Heart left ventricle (tissue), 16 donors: ENCODE results near the gene NUP62. TPM values are rescaled to one million over a fixed set of nuclear protein-coding genes. Genes with fewer than 3 reads are reported as not detected.

Experiments
- ATAC-seq, 4 donors: fragments of 200-7000 bp; cut with Tn5 transposase; one replicate each; pipeline ENCODE4 v1.9.1; 2020 to 2022; ENCODE audit warnings: moderate library complexity in 4 of 4, mild to moderate bottlenecking in 3 of 4, moderate number of reproducible peaks in 1 of 4
- DNase-seq, 5 donors: peaks; one replicate each; pipeline ENCODE4 v3.0.0-alpha.2; 2020
- H3K27ac ChIP-seq, 12 donors: fragments of 200-600 bp; sonication (generic) in 4 of 12; one replicate each; pipeline versions ENCODE4 v1.5.0 to v1.8.0; 2016 to 2022; ENCODE audit warnings: mild to moderate bottlenecking in 2 of 12
- H3K27me3 ChIP-seq, 9 donors: fragments of 200-600 bp; sonication (generic) in 2 of 9; one replicate each; pipeline versions ENCODE4 v1.5.1 to v1.8.0; 2016 to 2022; ENCODE audit warnings: mild to moderate bottlenecking in 3 of 9
- H3K36me3 ChIP-seq, 9 donors: fragments of 200-600 bp; sonication (generic) in 2 of 9; one replicate each; pipeline versions ENCODE4 v1.5.0 to v1.8.0; 2018 to 2022; ENCODE audit warnings: mild to moderate bottlenecking in 2 of 9
- H3K4me1 ChIP-seq, 12 donors: fragments of 200-600 bp; sonication (generic) in 4 of 12; one replicate each; pipeline versions ENCODE4 v1.5.0 to v1.8.0; 2016 to 2022; ENCODE audit warnings: mild to moderate bottlenecking in 3 of 12
- H3K4me3 ChIP-seq, 12 donors: fragments of 200-600 bp; sonication (generic) in 4 of 12; one replicate each; pipeline versions ENCODE4 v1.5.0 to v1.8.0; 2017 to 2022; ENCODE audit warnings: mild to moderate bottlenecking in 9 of 12, moderate library complexity in 4 of 12
- H3K9me3 ChIP-seq, 12 donors: fragments of 200-600 bp; sonication (generic) in 4 of 12; one replicate each; pipeline versions ENCODE4 v1.5.0 to v1.8.0; 2016 to 2022; ENCODE audit warnings: mild to moderate bottlenecking in 1 of 12
- CTCF ChIP-seq, 12 donors: fragments of 200-600 bp; sonication (generic) in 4 of 12; IDR thresholded peaks; one replicate each; pipeline versions ENCODE4 v1.5.0 to v1.8.0; 2018 to 2022; ENCODE audit warnings: antibody characterized with exemption in 12 of 12, mild to moderate bottlenecking in 5 of 12
- POLR2A ChIP-seq, 2 donors: fragments of 450-650 bp; IDR thresholded peaks; one replicate each; pipeline ENCODE4 v1.6.1; 2017; ENCODE audit warnings: antibody characterized with exemption in 2 of 2, mild to moderate bottlenecking in 2 of 2, moderate library complexity in 2 of 2
- WGBS, 4 donors: extraction: QIAGEN DNeasy Blood & Tissue Kit in 2 of 4; methylation state at CpG; one replicate each; pipeline versions ENCODE4 v1.1.5 to v1.1.7; 2013 to 2018; 5-methylcytosine and 5-hydroxymethylcytosine counted together
- intact Hi-C, 10 donors: fragments of 100-400 bp; cut with DNase I; formaldehyde crosslinking; loops; one replicate each; pipeline versions ENCODE4 v1.11.1 to v1.14.2; 2022
- long read RNA-seq, 3 donors: library from polyadenylated mRNA; unstranded; transcript quantifications; one replicate each; pipeline ENCODE4 v2.0.0, GENCODE V29; 2020 to 2021
- polyA plus RNA-seq, 2 donors: library from polyadenylated mRNA; stranded (reverse); fragments of 200-250 nt; gene quantifications; one replicate each; pipeline ENCODE4 v1.2.3, GENCODE V29; 2013
- total RNA-seq, 9 donors: library from RNA; depleted of rRNA in 2 of 9; stranded (reverse); fragments of >200 nt in 2 of 9; fragmentation: NEBNext Ultra II Directional in 3 of 9; extraction: Animal tissue kit (Norgen Biotek cat#: 25700) in 3 of 9; gene quantifications; one replicate each; pipeline versions ENCODE4 v1.1.0 to v1.2.4, GENCODE V29; 2016 to 2023
- donor health status: ischemic (EF 13 %, LVEDD 7.1; RV severe dilation, severe dysfunction).
- donor health status: healthy with polysubstance abuse.
- donor health status: DM: no; HTN: yes; CAD: no.
- donor health status: DM: no; HTN: no; CAD: no.
- donor health status: ischemic (EF 25% LVEDD 6.9; RV normal size, moderate dysfunction).
- donor health status: ischemic (EF 25% LVEDD 5.7; RV mildly dilated, moderate dysfunction).
- donor health status: healthy.
- donor health status: DM: yes; HTN: yes; CAD: no.
- donor health status: ischemic (EF 35%, LVEDD 5.7; RV mildly dilated, moderate dysfunction).
- donor health status: nonischemic (EF 11% LVEDD 7.7; RV severe dilation, severe dysfunction).
- donor health status: DM: yes; HTN: yes; CAD: no.
- donor health status: PGD.
- donor health status: ischemic (EF 29% LVEDD 5.4; RV normal size, mild dysfunction).
- donor health status: nonischemic (EF 23%, LVEDD 6.1; RV moderate dilation, normal function).

NUP62 gene, protein sequence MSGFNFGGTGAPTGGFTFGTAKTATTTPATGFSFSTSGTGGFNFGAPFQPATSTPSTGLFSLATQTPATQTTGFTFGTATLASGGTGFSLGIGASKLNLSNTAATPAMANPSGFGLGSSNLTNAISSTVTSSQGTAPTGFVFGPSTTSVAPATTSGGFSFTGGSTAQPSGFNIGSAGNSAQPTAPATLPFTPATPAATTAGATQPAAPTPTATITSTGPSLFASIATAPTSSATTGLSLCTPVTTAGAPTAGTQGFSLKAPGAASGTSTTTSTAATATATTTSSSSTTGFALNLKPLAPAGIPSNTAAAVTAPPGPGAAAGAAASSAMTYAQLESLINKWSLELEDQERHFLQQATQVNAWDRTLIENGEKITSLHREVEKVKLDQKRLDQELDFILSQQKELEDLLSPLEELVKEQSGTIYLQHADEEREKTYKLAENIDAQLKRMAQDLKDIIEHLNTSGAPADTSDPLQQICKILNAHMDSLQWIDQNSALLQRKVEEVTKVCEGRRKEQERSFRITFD
- total RNA-seq (10 to 100 TPM; 24.6 to 61.9 (median 33.3) TPM), polyA plus RNA-seq (10 to 100 TPM; 14.0 to 30.3 TPM)
- long read RNA-seq, donor 1, transcript NUP62-202 (2 exons, 3,479 nt), result major isoform, 15 of 52 reads
- long read RNA-seq, donor 1, transcript NUP62-201 (3 exons, 2,870 nt), result minor isoform, 5 of 52 reads
- long read RNA-seq, donor 1, partial matches to known transcripts, result 1 of 52 reads
- long read RNA-seq, donor 1, other reads (novel, unspliced or antisense), result 28 of 52 reads
- long read RNA-seq, donor 2, transcript NUP62-211 (3 exons, 2,053 nt), result minor isoform, 26 of 242 reads
- long read RNA-seq, donor 2, transcript NUP62-201 (3 exons, 2,870 nt), result minor isoform, 17 of 242 reads
- long read RNA-seq, donor 2, transcript NUP62-222 (3 exons, 587 nt), result minor isoform, 5 of 242 reads
- long read RNA-seq, donor 2, transcript NUP62-202 (2 exons, 3,479 nt), result major isoform, 101 of 242 reads
- long read RNA-seq, donor 2, partial matches to known transcripts, result 1 of 242 reads
- long read RNA-seq, donor 2, other reads (novel, unspliced or antisense), result 85 of 242 reads
- long read RNA-seq, donor 3, transcript NUP62-202 (2 exons, 3,479 nt), result major isoform, 9 of 35 reads
- long read RNA-seq, donor 3, partial matches to known transcripts, result 0 of 35 reads
- long read RNA-seq, donor 3, other reads (novel, unspliced or antisense), result 17 of 35 reads

- peaks cover 0 to 45% (median 26%) of the 10 kb centered on the region in 12 donors for H3K4me1 ChIP-seq
- H3K36me3 ChIP-seq, result peaks cover 0 to 34% (median 20%) of the 10 kb centered on the region in 9 donors
- peak; percentile 89 to 96 (median 92) for DNase-seq
- peak; percentile 60 to 76 (median 74) for ATAC-seq
- no peaks in the 10 kb centered on the region for H3K27me3 ChIP-seq
- intact Hi-C loops, result loop anchor here in 1 of 10 donors (5.0 kb wide), 1 partner anchor 52 kb away; the partner anchor contains the start of genes AKT1S1 and TBC1D17
- H3K4me3 ChIP-seq, result peak within 1 kb of the TSS; percentile 54 to 99 (median 87)
- H3K27ac ChIP-seq, result peak within 1 kb of the TSS; percentile 87 to 98 (median 94)
- H3K9me3 ChIP-seq, result no peaks in the 10 kb centered on the region
- TF ChIP-seq CTCF (IDR thresholded peaks at IDR 0.05), result no peak
- 0 to 1% (median 0%) methylated on average over 37 to 48 of the region's 48 CpGs for WGBS, 4 donors
These were observed at the start of gene NUP62, which contains the start of gene ATF5 for GRCh38 chr19:49929121-49929610. Gene NUP62 (minus strand): TSS chr19:49929504. CDS start chr19:49909807, 19,697 bp downstream. Gene ATF5 (plus strand): TSS chr19:49929205. CDS start chr19:49930851, 1,646 bp downstream.

DNA sequence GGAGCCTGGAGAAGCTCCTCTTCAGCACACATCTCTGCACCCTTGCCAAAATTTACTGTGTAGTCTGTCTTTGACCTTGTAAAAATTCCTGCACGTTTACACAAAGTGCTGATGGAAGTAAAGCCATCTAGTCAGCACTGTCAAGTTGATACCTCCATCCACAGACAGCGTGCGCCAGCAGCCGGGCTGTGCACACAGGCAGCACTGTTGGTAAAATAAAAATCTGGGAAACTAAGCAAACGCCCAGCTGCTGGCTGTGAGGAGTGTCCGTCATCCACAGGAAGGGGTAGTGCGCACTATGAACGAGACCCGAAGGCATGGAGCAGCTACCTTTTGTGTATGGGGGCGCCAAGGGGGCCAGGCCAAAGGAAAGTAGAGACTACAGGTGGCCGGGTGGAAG is 49.0 kb upstream of the NUP62 start:
- no peak overlapping the region for H3K27ac ChIP-seq
- WGBS, 4 donors, result 83 to 90% (median 89%) methylated on average over 10 to 11 of the region's 11 CpGs

DNA sequence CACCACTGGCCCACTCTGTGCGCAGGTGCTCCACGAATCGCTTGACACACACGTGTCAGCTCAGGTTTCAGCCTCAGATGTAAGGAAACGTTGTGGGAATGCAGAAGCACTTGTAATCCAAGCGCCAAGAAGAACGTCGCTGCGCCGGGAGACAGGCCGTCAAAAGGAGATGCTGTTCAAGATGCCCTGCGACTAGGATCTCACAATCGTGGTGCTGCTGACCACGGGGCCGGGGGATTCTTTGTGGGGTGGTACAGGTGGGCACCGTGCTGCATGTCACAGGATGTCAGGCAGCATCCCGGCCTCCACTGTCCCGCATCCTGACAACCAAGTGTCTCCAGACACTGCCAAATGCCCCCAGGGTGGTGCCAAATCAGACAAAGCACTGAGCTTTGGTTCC is 48.6 kb upstream of the NUP62 start:
- peaks cover 0 to 66% (median 58%) of the 10 kb centered on the region in 9 donors for H3K36me3 ChIP-seq
- TF ChIP-seq CTCF (IDR thresholded peaks at IDR 0.05), result no peak
- no peak for TF ChIP-seq POLR2A (IDR thresholded peaks at IDR 0.05)
- ATAC-seq, result no peak
- H3K4me1 ChIP-seq, result peaks cover 0 to 16% (median 0%) of the 10 kb centered on the region in 12 donors
- intact Hi-C loops, result no loop called here
- no peak for DNase-seq
- no peaks in the 10 kb centered on the region for H3K9me3 ChIP-seq
- no peak overlapping the region for H3K27ac ChIP-seq
- 84 to 89% (median 85%) methylated on average over 14 to 18 of the region's 18 CpGs for WGBS, 4 donors
- no peaks in the 10 kb centered on the region for H3K27me3 ChIP-seq
- no peak overlapping the region for H3K4me3 ChIP-seq

More for the DNA sequence above, 49.0 kb upstream of the NUP62 start:
- intact Hi-C loops, result no loop called here
- H3K27me3 ChIP-seq, result no peaks in the 10 kb centered on the region
- H3K36me3 ChIP-seq, result peaks cover 0 to 66% (median 58%) of the 10 kb centered on the region in 9 donors
- DNase-seq (no peak), ATAC-seq (no peak)
- H3K9me3 ChIP-seq, result no peaks in the 10 kb centered on the region
- no peak for TF ChIP-seq CTCF (IDR thresholded peaks at IDR 0.05)
- peaks cover 0 to 12% (median 0%) of the 10 kb centered on the region in 12 donors for H3K4me1 ChIP-seq
- no peak overlapping the region for H3K4me3 ChIP-seq
